GM06990 (cell line): ENCODE measurements around the gene CUL1.

Experiments
- DNase-seq: peaks from one replicate; pipeline ENCODE4 v3.0.0-alpha.2; 2011; ENCODE audit not compliant: insufficient read length; ENCODE audit errors: extremely low read depth
- H3K27me3 ChIP-seq: replicated peaks from 2 replicates; pipeline ENCODE4 v1.6.0; 2011; ENCODE audit warnings: low read length; ENCODE audit not compliant: control insufficient read depth, insufficient read depth
- H3K36me3 ChIP-seq: 2 replicates; pipeline ENCODE4 v1.5.1; 2011; ENCODE audit warnings: low read length; ENCODE audit not compliant: control insufficient read depth, insufficient read depth
- H3K4me3 ChIP-seq: replicated peaks from 2 replicates; pipeline ENCODE4 v1.5.1; 2011; ENCODE audit warnings: low read depth, mild to moderate bottlenecking, control low read depth, low read length
- CTCF ChIP-seq: IDR thresholded peaks from 2 replicates; pipeline ENCODE4 v1.5.1; 2011; ENCODE audit warnings: low read length, control low read depth, mild to moderate bottlenecking, inconsistent platforms; ENCODE audit not compliant: insufficient read depth, poor library complexity, severe bottlenecking

Gene CUL1

DNA sequence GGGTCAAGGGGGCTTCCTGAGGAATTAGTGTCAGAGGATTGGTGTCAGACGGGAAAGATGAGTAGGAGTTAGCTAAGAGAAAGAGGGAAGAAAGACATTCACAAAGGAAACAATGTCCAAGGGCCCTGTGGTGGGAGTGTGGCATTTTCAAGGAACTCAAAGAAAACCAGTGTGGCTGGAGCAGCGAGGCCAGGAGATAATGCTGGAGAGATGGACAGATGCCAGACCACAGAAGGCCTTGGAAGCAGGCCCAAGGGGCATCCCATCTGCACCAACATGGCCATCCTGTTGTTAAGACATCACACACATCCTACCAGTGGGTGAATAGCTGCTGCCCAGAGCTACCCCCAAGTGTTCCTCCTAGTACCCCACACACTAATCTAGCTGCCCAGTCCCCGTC, 36.1 kb upstream of the CUL1 start:
- no peak overlapping the region for H3K4me3 ChIP-seq
- TF ChIP-seq CTCF = no peak
- no peaks in the 10 kb centered on the region for H3K36me3 ChIP-seq
- DNase-seq = no peak
- no peaks in the 10 kb centered on the region for H3K27me3 ChIP-seq

GRCh38 chr7:148664324-148664723, 34.4 kb upstream of the CUL1 start:
- DNase-seq = no peak
- TF ChIP-seq CTCF = no peak
- Histone ChIP-seq H3K27me3 (no peaks in the 10 kb centered on the region), H3K4me3 (no peak overlapping the region), H3K36me3 (no peaks in the 10 kb centered on the region)

DNA sequence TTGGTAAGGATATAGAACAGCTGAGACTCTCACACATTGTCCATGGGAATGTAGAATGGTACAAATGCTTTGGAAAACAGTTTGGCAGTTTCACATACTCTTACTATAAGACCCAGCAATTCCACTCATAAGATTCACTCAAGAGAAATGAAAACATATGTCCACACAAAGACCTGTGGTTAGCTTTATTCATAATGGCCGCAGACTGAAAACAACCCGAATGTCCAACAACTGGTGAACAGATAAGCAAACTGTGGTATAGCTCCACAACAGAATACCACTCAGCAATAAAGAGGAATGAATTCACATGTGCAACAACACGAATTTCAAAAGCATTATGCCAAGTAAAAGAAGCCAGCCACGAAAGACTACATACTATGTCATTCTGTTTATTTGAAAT, 33.5 kb upstream of the CUL1 start:
- Histone ChIP-seq H3K36me3 (no peaks in the 10 kb centered on the region), H3K4me3 (no peak overlapping the region), H3K27me3 (no peaks in the 10 kb centered on the region)
- no peak for DNase-seq
- TF ChIP-seq CTCF = no peak

GRCh38 chr7:148669927-148670326, 28.8 kb upstream of the CUL1 start:
- TF ChIP-seq CTCF = no peak
- no peaks in the 10 kb centered on the region for H3K36me3 ChIP-seq
- no peak overlapping the region for H3K4me3 ChIP-seq
- no peak for DNase-seq
- H3K27me3 ChIP-seq = no peaks in the 10 kb centered on the region

DNA sequence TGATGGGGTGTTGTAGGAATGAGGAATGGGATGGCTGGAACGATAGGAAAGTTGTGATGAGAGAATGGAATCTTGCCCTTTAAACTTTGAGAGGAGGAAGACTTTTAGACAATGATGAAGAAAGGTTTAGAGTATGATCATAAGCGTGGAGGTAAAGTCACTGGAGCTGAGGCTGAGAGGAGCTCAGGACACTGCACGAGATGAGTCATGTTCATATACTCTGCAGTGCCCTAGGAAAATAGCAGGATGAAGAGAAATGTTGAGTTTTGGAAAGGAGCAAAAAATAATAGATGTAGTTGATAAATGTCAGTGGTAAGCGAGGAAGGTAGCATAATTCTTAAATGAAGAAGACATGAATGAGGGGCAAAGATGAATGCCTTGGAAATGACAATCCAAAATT, 28.3 kb upstream of the CUL1 start:
- DNase-seq = no peak
- Histone ChIP-seq H3K27me3 (no peaks in the 10 kb centered on the region), H3K4me3 (no peak overlapping the region), H3K36me3 (no peaks in the 10 kb centered on the region)
- TF ChIP-seq CTCF = no peak

GRCh38 chr7:148670807-148671206, 27.9 kb upstream of the CUL1 start:
- DNase-seq = no peak
- no peak overlapping the region for H3K4me3 ChIP-seq
- no peaks in the 10 kb centered on the region for H3K27me3 ChIP-seq
- no peak for TF ChIP-seq CTCF
- no peaks in the 10 kb centered on the region for H3K36me3 ChIP-seq
